ENCODE data around the gene SLC16A3. TPM values are rescaled to one million over a fixed set of nuclear protein-coding genes. Genes with fewer than 3 reads are reported as not detected.

SLC16A3 gene
- polyA plus RNA-seq, 3 donors = 26.3 to 103 (median 35.3) TPM

GRCh38 chr17:82219753-82220709 is 8.8 kb upstream of the SLC16A3 start:
- Mint-ChIP-seq H3K36me3 (peaks cover 3 to 11% of the 10 kb centered on the region in 2 donors), H3K27me3 (ENCODE audit: low read depth in 3 of 3) (peaks cover 0 to 2% (median 1%) of the 10 kb centered on the region in 3 donors), H3K4me1 (peaks cover 69% of the 10 kb centered on the region), H3K4me3 (no peak overlapping the region), H3K9me3 (peaks cover 0 to 2% (median 0%) of the 10 kb centered on the region in 7 donors), H3K27ac (peak overlapping the region in 1 of 7 donors; percentile 46)
- no peaks in the 10 kb centered on the region for H3K36me3 ChIP-seq (replicated peaks in 1 of 2; ENCODE audit: control insufficient read depth in 1 of 2, insufficient read depth in 2 of 2, low read length in 2 of 2)
- peaks cover 83 to 91% of the 10 kb centered on the region in 2 donors for H3K4me1 ChIP-seq (ENCODE audit: control insufficient read depth in 1 of 2, insufficient read depth in 2 of 2, low read length in 2 of 2)
- H3K27me3 ChIP-seq (ENCODE audit: control insufficient read depth in 2 of 2, insufficient read depth in 2 of 2, low read length in 2 of 2) = no peaks in the 10 kb centered on the region
- peaks cover 23% of the 10 kb centered on the region for H3K79me2 ChIP-seq (ENCODE audit: insufficient read depth, low read length)
- WGBS (ENCODE audit: insufficient coverage) = 77% methylated on average over 4 of the region's 11 CpGs
- no peak overlapping the region for H3K9ac ChIP-seq (ENCODE audit: insufficient read depth, low read length, poor library complexity, severe bottlenecking)
- TF ChIP-seq CTCF (IDR thresholded peaks at IDR 0.05) = no peak
- intact Hi-C loops (cut with micrococcal nuclease) = no loop called here
- no peaks in the 10 kb centered on the region for H3K9me3 ChIP-seq (replicated peaks in 1 of 2; ENCODE audit: control insufficient read depth in 1 of 2, insufficient read depth in 1 of 2, low read length in 2 of 2)
- H2AFZ ChIP-seq (ENCODE audit: insufficient read depth, low read depth, low read length, poor library complexity, severe bottlenecking) = no peak overlapping the region
- peak in 1 of 3 donors; percentile 8 for DNase-seq
- no peak overlapping the region for H3K27ac ChIP-seq (ENCODE audit: low read depth in 1 of 2, low read length in 2 of 2)
- no peak overlapping the region for H3K4me3 ChIP-seq (replicated peaks in 1 of 3; ENCODE audit: low read depth in 2 of 3, low read length in 3 of 3)
- H3K4me2 ChIP-seq (replicated peaks; ENCODE audit: extremely low read depth, low read length, poor library complexity, severe bottlenecking) = peak overlapping the region; percentile 3
- H4K20me1 ChIP-seq (ENCODE audit: insufficient read depth, low read length) = no peaks in the 10 kb centered on the region

GRCh38 chr17:82221341-82221902 is 7.4 kb upstream of the SLC16A3 start:
- peaks cover 0 to under 1% (median 0%) of the 10 kb centered on the region in 7 donors for H3K9me3 Mint-ChIP-seq
- H3K9me3 ChIP-seq (replicated peaks in 1 of 2; ENCODE audit: control insufficient read depth in 1 of 2, insufficient read depth in 1 of 2, low read length in 2 of 2) = no peaks in the 10 kb centered on the region
- peaks cover 0 to 2% (median 1%) of the 10 kb centered on the region in 3 donors for H3K27me3 Mint-ChIP-seq (ENCODE audit: low read depth in 3 of 3)
- H2AFZ ChIP-seq (ENCODE audit: insufficient read depth, low read depth, low read length, poor library complexity, severe bottlenecking) = no peak overlapping the region
- DNase-seq = no peak
- no peak for TF ChIP-seq CTCF (IDR thresholded peaks at IDR 0.05)
- H3K36me3 ChIP-seq (replicated peaks in 1 of 2; ENCODE audit: control insufficient read depth in 1 of 2, insufficient read depth in 2 of 2, low read length in 2 of 2) = no peaks in the 10 kb centered on the region
- no peak overlapping the region for H3K27ac ChIP-seq (ENCODE audit: low read depth in 1 of 2, low read length in 2 of 2)
- no peak overlapping the region for H3K4me2 ChIP-seq (replicated peaks; ENCODE audit: extremely low read depth, low read length, poor library complexity, severe bottlenecking)
- no peak overlapping the region for H3K4me3 Mint-ChIP-seq
- 90% methylated on average over 4 of the region's 10 CpGs for WGBS (ENCODE audit: insufficient coverage)
- H3K27ac Mint-ChIP-seq = peak overlapping the region in 5 of 7 donors; percentile 1 to 70 (median 10)
- no peaks in the 10 kb centered on the region for H3K27me3 ChIP-seq (ENCODE audit: control insufficient read depth in 2 of 2, insufficient read depth in 2 of 2, low read length in 2 of 2)
- peaks cover 23% of the 10 kb centered on the region for H3K79me2 ChIP-seq (ENCODE audit: insufficient read depth, low read length)
- intact Hi-C loops (cut with micrococcal nuclease) = no loop called here
- H3K4me3 ChIP-seq (replicated peaks in 1 of 3; ENCODE audit: low read depth in 2 of 3, low read length in 3 of 3) = no peak overlapping the region
- no peak overlapping the region for H3K9ac ChIP-seq (ENCODE audit: insufficient read depth, low read length, poor library complexity, severe bottlenecking)
- peaks cover 73 to 81% of the 10 kb centered on the region in 2 donors for H3K4me1 ChIP-seq (ENCODE audit: control insufficient read depth in 1 of 2, insufficient read depth in 2 of 2, low read length in 2 of 2)
- peaks cover 57% of the 10 kb centered on the region for H3K4me1 Mint-ChIP-seq
- peaks cover 3 to 11% of the 10 kb centered on the region in 2 donors for H3K36me3 Mint-ChIP-seq
- no peaks in the 10 kb centered on the region for H4K20me1 ChIP-seq (ENCODE audit: insufficient read depth, low read length)
